Activated CD4-positive, CD25-positive, alpha-beta regulatory T cell treated with anti-CD3 and anti-CD28 coated beads, Interleukin-2, amount 50 U/mL, for 16 hours (primary cell): ENCODE results near the gene SYNJ2.

Experiments used
- DNase-seq: peaks from one replicate; pipeline ENCODE4 v3.0.0-alpha.2; 2020; ENCODE audit warnings: low read depth, low spot score

SYNJ2 gene

DNA sequence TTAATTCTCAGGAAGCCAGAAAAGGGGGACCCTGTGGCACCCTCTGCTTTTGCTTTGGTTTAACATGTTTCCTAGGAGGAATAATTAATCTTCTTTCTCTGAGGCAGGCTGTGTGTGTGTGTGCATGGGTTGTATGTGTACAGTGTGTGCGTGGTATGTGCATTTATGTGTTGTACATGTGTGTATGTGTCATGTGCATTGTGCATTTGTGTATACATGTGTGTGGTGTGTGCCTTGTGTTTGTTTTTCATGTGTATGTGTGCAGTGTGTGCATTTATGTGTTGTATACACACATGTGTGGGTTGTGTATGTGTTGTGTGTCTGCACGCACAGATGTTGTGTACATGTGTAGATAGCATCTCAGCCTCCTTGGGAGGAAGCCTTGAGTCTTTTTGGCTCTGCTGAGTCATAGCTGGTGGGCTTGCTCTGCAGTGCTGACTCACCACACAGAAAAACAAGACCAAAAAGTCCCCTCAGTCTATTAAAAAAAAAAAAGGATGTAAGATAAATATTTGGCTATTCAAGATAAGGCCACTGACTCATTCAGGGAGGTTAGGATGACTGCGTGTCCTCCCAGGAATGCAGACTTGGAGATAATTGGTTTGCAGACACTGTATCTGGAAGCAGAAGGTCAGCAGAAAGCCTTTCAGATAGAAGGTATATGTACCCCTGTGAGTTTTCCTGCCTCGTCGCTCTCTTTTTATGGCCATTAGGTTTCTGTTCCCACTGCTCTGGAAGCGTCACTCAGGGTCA is 58.6 kb downstream of the SYNJ2 start:
- DNase-seq = peak; percentile 26

DNA sequence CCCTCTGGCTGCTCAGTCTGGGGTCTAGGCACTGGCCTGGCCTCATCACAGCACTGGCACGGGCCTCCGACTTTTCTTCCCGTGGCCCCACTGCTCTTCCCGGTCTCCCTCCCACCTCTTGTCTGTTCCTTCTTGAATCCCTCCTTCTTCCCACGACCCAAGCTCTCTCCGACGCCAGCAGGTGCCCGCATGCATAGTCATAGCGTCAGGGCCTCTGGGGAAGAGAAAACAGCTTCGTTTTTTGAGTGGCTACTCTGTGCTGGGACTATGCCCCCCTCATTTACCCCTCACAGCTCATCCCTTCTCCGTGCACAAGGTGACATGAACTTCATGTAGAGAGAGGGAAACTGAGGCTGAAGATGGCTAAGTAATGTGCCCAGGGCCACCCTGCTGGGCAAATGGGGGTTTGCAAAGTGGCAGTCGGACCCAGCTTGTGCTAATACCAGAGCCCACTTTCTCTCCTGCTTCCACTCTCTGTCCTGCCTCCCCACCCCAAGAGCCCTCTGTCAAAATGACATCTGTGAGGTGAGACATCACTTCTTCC is 59.2 kb downstream of the SYNJ2 start:
- no peak for DNase-seq

- no peak for DNase-seq
Measured at GRCh38 chr6:158041370-158041769, 59.7 kb downstream of the SYNJ2 start.

- no peak for DNase-seq
Measured at GRCh38 chr6:158041788-158042187, 60.1 kb downstream of the SYNJ2 start.

- DNase-seq = no peak
Measured at GRCh38 chr6:158042245-158042798, 60.7 kb downstream of the SYNJ2 start.

- DNase-seq = no peak
Measured at GRCh38 chr6:158043008-158043407, 61.3 kb downstream of the SYNJ2 start.

GRCh38 chr6:158043586-158044524 is 62.2 kb downstream of the SYNJ2 start:
- no peak for DNase-seq

DNA sequence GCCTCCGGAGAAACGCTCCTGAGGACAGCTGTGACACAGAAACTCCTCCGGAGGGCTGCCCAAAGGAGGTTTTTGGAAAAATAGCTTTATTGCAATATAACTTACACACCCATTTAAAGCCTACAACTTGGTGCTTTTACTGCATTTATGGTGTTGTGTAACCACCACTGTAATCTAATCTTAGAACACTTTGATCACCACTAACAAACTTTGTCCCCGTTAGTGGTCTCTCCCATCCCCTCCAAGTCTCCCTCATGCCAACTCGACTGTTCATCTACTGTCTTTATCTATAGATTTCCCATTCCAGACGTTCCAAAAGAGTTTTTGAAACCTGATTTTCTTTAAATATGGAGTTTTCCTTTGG is 62.8 kb downstream of the SYNJ2 start:
- DNase-seq = no peak

DNA sequence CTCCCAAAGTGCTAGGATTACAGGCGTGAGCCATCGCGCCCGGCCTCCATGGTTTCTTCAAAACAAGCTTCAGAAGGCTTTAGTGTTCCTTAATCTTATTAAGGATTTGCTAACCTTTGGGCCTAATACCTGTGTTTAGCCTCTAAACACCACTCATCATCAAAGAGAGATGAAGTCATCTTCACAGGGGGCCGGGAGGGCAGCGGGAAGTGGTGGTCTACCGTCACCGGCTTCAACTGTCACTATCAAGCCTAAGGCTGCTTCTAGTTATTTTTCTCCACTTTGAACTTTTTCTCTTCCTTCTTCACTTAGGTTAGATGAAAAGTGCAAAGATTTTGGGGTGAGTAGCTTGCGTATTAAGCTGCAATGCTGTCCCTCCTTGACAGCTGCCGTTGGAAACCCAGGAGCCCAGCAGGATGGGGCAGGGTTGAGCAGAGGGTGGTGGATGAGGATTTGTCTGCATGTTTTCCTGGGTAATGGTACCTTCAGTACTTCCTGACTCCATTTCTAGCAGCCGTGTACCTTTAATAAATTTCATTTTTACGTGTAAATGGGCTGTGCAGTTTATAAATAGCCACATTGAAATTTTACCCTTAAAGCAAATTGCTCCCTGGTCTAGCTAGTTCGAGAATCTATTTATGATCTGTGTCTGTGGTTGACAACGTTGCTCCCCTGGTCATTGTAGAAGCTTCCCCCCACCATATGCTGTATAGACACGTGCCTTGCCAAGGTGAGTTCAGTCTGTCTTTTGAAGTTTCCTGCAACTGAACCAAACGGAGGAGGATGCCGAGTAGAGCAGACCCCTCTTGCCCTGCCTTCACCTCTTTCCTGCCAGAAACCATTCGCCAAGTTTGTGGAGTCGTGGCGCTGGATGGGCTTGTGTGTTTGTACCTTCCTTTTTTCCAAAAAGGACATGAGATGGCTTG is 64.8 kb downstream of the SYNJ2 start:
- DNase-seq = no peak

- peak; percentile 25 for DNase-seq
Measured at GRCh38 chr6:158047127-158047518, 65.5 kb downstream of the SYNJ2 start.

DNA sequence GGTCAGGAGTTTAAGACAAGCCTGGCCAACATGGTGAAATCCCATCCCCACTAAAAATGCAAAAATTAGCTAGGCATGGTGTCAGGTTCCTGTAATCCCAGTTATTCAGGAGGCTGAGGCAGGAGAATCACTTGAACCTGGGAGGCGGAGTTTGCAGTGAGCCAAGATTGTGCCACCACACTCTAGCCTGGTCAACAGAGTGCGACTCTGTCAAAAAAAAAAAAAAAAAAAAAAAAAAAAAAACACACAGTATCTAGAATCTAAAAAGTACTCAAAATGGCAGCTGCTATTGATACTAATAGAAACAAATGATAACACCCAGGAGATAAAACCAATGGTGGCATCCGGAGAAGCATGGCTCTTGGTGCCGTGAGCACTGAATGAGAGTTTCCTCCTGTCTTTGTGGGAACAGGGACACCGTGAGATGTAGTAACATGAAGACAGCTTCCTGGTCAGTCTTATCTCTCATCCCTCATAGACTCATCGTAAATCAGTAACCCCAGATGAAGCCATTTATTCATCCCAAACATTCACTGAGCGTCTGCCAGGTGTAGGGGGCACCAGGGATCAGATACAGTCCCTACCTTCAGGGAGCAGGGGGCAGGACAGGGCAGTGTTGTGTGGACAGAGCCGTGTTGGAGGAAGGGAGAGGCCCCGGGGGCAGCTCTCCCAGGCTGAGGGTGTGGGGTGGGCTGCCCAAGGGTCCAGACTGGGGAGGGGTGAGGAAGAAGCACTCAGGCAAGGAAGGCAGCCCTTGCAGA is 66.1 kb downstream of the SYNJ2 start:
- DNase-seq = no peak

GRCh38 chr6:158048589-158048988 is 66.9 kb downstream of the SYNJ2 start:
- no peak for DNase-seq

DNA sequence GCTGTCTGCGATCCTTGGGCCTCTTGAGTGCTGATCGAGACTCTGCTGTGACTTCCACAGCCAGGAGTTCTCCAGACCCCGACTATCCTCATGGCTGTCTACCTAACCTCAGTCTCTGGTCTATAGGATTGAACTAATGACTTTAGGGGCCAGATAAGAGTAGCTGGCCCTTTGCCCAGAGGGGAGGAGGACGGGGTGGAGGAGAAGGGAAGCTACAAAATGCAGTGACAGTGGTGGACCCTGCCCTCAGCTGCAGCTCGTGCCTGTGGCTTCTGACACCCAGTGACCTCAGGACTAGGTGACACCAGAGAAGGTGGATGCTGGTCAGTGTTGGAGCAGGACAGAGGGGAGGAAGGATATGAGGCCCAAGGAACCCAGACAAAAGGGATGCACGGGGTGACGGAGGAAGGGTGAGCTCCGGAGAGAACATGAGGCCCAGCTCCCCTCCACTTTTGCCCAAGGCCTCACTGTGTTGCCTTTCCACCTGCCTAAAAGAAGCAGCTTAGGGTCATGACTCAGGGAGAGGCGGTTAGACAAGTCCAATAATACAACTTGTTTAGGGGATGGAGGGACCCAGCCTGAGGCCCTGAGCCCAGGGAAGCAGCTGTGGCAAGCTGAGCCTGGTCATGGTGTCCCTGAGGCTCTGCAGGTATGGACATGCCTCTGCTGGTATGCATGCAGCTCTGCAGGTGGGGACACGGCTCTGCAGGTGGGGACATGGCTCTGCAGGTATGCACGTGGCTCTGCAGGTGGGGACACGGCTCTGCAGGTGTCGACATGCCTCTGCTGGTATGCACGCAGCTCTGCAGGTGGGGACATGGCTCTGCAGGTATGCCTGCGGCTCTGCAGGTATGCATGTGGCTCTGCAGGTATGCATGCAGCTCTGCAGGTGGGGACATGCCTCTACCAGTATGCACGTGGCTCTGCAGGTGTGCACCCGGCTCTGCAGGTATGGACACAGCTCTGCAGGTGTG is 67.7 kb downstream of the SYNJ2 start:
- no peak for DNase-seq

- no peak for DNase-seq
Measured at GRCh38 chr6:158050107-158050735, 68.6 kb downstream of the SYNJ2 start.

DNA sequence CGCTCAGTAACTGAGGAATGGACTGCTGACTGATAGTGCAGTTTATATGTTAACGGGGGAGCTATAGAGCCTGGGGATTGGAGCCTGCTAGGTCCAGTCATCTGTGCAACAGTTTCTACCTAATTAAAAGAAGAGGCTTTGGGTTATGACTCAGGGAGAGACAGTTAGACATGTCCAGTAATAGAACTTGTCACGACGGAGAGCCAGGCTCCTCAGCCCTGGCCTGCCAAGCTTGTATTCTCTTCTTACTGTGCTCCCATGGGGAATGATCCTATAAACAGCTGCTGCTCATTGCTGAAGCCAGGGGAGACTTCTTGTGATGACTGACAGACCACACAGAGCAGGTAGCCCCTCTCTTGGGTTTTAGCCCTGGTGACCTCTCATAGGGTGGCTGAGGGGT is 69.3 kb downstream of the SYNJ2 start:
- no peak for DNase-seq

- no peak for DNase-seq
Measured at GRCh38 chr6:158051968-158052367, 70.3 kb downstream of the SYNJ2 start.

- DNase-seq = no peak
Measured at GRCh38 chr6:158053377-158054313, 72.0 kb downstream of the SYNJ2 start.

GRCh38 chr6:158056355-158056754 is 74.7 kb downstream of the SYNJ2 start:
- DNase-seq = no peak
